Nucleus accumbens (tissue), 56 donors: ENCODE data around the gene ACAA1.
"Not testable (repeated sequence)": the region's sequence is repeated elsewhere in the genome, so short reads cannot be mapped to it uniquely, and the experiment has no call there.

ENCODE experiments used
- DNase-seq, 56 donors: peaks; one replicate each; lab custom pipeline; 2025; lab: John Stamatoyannopoulos, UW

ACAA1 gene

DNA sequence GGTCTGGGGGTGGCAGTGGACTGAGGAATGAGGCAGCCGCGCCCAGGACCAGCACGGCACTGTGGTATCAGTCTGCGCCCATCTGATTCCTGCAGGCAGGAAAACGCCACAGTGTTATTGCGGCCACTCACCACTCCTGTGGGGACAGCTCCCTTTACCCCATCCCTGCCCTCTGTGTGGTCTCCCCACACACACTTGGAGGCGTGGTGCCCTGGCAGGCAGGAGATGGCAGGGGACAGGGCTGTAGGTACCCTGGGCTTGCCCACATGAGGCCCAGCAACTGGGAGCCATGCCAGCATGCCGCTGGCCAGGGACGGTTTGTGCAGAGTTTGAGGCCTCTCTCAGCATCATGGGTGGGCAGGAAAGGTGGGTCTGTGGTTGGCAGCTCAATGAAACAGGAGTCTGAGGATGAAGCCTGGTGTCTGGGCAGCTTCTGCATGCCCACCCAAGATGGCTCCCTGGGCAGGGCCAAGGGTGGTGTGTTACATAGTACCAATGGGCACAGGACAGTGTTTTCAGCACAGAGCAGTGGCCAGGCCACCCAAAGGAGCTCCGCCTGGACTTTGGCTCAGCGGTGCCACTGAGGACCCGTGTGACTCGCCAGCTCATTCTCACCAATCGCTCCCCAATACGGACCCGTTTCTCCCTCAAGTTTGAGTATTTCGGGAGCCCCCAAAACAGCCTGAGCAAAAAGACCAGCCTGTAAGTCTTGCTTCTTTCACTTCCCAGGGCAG lies 27.2 kb downstream of the ACAA1 start:
- no peak for DNase-seq

DNA sequence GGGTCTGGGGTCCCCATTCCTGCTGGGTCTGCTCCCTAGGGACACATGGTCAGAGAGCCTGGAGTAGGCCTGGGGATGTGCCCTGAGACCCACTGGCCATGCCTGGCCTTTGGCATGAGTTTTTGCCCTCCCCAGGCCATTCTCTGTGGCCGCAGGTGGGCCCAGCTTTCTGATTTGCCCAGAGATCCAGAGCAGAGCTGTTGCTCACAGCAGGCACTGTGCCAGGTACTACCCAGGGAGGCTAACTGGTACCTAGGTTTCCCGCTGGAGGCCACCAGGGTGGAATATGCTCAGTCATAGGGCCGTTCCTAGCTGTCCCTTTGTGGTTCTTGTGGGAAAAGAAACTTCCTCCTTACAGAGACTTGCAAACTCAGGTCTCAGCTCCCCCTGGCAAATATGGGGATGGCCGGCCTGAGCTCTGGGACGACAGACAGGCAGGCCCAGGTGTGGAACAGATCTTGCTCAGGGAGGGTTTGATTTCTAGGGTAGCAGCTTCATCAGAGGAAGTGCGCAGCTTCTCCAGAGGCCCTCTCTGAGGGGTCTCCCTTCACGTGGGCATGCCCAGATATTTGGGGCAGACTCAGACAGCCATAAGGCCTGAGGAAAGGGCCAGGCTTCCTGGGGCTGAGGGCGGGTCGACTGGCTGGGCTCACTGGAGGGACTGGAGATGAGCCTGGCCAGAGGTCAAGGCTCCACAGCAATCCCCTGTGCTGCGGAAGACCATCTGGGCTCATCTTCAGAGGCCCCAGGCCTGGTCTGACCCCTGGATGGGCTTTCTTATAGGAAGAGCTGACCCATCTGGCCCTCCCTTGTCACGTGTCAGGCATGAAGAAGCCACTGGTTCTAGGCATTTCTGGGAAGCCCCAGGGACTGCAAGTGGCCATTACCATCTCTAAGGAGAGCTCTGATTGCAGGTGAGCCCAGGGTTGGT lies 28.0 kb downstream of the ACAA1 start:
- no peak for DNase-seq

DNA sequence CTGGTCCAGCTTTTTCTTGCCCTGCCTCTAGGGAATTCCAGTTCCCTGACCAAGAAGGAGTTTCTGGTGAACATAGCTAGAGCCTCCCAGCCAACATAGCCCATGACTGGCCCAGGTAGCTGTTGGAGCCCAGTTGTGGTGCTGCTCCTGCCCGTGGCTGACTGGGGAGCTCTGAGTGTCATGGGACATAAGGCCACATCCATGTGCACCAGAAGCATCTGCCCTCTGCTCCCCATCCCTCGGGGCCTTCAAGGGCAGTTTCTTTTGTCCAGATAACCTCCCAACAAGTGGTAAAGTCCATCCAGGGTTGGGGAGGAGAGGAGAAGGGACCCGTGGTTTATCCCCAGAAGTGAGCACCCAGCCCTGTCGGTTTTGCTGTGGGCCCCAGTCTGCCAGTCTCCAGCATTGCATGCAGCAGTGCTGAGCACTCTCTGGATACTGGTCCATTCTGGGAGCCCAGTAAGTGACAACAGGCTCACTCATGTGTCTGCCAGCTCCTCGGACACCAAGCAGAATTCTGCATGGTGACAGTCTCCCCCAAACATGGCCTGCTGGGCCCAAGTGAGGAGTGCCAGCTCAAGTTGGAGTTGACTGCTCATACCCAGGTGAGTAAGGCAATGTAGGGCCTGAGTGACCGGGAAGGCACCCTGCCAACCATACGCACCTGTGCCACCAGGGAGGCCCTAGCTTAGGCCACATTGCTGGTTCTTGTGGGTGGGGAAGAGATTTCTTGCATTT lies 28.8 kb downstream of the ACAA1 start:
- no peak for DNase-seq

DNA sequence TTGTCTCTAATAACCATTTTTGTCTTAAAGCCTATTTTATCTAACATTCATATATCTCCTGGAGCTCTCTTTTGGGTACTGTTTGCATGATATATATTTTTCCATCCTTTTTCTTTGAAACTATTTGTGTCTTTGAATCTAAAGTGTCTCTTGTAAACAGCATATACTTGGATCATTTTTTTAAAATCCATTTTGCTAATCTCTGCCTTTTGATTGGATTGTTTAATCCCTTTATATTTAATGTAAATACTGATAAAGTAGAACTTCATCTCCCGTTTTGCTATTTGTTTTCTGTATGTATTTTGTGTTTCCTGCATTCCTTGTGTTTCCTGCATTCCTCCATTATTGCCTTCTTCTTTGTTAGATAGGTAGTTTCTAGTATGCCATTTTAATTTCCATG lies 31.4 kb downstream of the ACAA1 start:
- DNase-seq = no peak

DNA sequence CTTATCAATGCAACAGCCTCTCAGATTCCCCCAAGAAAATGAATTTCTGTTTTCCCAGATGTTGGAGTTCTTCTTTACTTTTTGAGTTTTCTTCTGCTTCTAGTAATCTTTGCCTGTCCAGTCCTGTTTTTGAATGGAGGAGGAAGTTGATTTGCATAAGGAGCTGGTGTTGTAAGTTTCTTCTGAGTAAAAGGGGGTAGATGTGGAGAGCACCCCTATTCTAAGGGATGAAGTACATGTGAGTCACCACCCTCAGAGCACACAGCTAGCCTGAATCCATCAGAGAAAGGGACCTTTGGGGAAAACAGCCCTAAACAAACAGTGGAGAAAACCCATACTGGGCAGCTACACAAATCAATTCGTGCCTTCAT lies 34.5 kb downstream of the ACAA1 start:
- no peak for DNase-seq

DNA sequence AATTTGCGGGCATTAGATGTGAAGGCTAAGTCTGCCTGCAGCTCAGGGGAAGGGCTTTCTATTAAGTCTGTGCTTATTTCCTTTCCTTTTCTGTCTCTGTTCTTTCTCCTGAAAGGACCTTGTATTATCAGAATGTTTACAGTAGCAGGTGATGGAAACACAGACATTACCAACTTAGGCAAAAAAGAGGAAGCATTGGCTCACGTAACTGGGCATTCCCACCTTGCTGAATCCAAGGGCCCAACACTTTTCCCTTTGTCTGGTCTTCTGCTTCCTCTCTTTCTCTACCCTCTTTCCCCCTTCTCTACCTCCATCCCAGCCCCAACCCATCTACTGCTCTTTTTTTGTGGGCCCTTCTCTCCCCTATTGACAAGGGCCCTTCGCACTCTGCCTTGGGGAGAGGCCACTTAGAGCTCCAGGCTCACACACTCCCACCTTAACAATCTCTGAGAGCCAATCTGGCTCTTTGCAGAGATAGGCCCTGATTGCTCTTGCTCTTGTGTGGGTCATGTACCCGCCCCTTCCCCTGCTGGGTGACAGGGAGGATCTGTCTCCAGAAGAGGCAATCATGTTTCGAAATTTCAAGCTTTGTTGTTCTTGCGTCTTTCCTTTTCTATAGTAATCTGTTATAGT lies 35.0 kb downstream of the ACAA1 start:
- DNase-seq = no peak

DNA sequence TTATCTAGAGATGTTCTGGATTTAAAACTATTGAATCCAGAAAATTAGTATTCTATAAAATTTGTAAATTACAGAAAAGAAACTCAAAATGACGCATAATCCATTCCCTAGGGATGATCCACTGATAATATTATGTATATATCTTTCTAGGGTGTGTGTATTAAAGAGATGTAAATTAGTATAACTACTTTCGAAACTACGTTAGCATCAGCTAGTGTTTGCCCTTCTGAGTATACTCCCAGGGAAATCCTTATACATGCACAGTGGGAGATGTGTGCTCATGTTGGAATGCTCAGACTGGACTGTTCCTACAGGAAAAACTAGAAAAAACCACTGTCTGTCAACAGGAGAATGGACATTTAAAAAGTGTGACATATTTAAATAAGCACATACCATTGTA lies 36.4 kb downstream of the ACAA1 start:
- no peak for DNase-seq

DNA sequence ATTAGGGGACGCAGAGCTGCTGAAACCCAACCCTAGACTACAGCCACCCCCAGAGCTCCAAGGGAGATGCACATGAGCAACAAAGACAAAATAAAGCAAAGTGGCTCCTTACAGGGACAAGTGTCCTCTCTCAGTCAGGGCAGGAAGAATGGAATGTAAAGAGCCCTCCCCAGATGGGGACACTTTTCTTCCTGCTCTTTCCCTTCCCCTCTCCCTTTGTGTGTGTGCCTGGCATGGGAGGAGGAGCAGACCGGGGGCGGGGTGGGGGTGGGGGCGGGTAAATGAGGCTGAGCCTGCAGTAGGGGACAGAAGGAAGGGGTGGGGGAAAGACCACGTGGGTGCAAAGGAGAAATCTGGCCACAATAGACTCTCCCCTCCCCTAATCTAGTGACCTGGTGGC lies 37.4 kb downstream of the ACAA1 start:
- no peak for DNase-seq

DNA sequence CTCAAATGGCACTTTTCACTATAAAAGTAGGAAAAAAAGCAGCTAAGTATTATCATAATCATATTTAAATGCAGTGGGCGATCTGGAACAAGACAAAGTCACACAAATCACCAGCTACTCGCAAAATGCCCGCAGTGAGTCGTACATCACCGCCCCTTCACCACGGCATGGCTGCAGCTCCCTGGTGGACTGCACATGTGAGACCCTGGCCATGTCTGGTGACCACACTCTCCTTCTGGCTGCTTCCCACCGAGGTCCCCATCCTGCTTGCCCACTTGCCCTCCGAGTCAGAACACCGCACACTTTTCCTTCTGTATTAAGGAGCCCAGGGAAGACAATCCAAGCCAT lies 38.6 kb downstream of the ACAA1 start:
- no peak for DNase-seq

DNA sequence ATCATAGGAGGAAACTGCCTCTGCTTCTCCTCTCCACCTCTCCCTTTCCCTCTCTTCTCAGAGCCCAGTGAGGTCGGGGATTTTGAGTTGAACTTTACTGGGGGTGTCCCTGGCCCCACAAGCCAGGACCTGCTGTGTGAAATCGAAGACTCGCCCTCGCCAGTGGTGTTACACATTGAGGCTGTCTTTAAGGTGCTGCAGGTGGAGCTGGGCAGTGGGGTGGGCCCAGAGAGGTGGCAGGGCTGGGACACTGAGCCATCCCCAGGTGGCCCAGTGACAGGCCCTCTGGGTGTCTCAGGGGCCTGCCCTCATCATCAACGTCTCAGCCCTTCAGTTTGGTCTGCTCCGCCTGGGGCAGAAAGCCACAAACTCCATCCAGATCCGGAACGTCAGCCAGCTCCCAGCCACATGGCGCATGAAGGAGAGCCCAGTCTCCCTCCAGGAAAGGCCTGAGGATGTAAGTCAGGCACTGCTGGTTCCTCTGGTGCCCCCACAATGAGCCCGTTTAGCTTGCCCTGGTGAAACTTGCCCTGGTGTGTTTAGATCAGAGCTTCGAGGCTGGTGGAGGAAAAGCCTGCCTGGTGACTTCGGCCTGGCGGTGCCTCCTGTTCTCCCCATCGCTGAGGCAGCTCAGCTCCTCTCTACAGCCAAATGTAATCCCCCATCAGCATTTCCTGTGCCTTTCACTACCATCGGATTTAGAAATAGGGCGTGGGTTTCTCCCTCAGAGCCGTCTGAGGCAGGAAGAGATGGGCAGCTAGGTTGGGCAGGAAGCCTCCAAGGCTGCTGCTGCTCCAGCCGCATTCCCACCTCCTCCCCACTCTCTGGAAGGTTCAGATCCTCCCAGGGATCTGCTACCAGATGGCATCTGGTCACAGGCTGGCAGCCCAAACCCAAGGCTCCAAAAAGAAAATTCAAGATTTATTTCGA lies 39.2 kb downstream of the ACAA1 start:
- no peak for DNase-seq

DNA sequence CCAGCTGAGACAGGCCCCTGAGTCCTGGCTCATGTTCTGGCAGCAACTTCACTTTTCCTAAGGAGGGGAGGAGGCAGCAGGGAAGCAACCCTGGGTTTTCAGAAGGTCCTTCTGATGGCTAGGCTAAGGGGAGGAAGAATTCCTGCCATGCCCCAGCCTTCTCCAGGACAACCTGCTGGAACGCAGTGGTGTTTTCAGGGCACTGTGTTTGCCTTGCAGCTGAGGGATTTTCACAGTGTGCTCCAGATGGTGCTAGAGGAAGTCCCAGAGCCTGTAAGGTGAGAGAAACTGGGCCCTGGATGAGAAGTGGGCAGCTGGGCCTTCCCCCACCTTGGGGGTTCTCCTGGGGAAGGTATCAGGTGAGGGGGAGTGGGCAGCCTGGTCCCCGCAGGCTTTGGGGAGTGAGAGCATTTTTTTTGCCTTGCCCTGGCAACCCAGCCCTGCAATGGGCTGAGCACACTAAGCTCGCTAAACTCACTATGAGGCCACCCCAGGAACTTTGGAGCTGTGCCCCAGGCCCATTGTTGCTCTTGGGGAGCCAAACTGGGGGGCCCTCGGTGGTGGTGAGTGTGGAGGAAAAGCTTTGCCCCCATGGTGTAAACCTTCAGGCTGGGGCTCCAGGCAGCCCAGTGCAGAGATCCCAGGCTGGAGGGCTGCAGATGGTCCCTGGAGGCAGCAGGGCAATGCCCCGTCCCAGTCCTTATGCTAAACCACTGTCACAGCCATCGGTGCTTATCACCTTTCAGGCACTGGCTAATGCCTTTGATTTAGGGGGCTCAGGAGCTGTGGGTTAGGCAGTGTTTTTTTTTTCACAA lies 41.1 kb downstream of the ACAA1 start:
- peak in 5 of 56 donors; percentile 9 to 25 (median 16) for DNase-seq

DNA sequence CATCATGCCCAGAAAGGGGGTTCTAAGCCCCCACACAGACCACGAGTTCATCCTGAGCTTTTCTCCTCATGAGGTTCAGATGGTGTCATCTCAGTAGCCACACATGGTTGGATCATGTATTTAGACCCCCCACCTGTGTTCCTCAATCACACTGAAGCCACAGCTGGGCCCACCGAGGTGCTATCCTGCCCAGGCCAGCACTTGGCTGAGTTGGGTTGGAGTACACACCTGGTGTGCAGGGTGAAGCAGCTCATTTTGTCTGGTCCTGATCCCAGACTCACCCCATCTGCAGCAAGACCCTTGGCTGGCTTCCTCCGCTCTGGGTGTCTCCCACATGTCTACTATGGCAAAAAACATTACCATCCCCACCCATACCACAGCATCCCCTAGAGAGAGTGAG lies 41.9 kb downstream of the ACAA1 start:
- no peak for DNase-seq

DNA sequence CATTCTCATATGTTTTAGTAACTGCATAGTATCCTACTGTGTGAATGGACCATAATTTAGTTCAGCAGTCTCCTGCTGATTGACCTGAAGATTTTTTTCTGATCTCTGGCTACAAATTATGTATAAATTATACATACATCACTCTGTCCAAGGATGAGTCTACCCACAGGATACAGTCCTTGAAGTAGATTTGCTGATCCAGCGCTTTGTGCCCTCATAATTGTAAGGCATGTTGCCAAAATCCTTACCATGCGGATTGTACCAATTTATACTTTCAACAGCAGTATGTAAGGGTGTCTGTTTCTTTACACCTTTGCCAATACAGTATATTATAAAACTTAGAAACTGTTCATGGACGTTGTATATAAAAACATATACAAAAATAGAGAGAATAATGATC lies 46.5 kb downstream of the ACAA1 start:
- DNase-seq = no peak

DNA sequence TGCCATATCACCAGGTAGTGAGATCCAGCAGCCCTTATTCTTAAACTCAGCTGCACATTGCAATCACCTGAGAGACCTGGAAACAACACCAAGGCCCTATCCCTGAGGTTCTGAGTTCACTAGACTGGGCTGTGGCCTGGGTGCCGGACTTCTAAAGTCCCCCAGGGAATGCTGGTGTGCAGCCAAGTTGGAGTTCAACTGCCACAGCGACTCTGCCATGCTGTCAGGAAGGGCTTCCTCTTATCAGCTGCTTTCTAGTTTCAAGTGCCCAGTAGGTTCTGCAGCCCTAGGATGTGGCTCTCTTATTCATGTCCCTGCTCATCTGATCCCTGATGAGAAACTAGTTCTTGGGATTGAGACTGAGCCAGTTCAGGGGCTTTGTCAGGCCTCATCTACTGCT lies 47.8 kb downstream of the ACAA1 start:
- DNase-seq = no peak

DNA sequence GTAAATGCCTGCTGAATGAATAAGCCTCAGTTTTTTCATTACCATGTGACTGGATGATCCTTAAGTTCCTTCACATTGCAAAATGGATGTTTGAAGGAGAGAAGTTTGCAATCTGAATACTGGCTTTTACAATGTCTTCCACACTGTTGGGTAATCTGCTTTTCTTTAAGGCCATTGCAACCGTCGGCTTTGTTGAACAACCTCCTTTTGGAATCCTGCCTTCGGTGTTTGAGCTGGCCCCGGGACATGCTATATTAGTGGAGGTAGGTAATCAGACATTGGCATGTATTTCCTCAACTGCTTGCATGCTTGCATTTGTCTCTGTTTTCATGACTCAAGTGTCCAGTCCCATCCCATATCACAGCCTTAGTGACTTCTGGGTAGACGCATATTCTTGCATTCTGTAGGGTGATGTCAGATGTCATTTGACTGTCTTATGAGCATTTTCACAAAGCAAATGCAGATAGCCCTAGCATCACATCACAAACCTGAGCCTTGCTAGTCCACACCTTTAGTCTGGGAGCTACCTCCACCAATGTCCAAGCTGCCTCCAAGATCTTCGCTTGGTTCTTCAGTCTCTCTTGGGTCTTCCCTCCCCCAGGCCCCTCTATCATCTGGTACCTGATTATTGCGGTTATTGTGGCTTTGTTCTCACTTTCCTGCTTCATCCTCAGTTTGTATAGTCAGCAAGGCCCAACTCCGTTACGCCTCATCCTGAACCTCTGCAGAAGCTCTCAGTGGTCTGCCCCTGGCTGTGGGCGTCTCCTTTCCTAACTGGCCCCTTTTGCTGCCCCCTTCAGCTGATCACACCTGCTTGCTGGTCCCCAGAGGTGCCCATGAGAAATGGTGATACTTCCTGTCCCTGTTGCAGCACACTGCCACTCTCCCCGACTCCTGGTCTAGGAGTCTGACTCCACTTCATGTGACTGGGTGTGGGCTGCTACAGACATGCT lies 48.5 kb downstream of the ACAA1 start:
- DNase-seq = no peak

DNA sequence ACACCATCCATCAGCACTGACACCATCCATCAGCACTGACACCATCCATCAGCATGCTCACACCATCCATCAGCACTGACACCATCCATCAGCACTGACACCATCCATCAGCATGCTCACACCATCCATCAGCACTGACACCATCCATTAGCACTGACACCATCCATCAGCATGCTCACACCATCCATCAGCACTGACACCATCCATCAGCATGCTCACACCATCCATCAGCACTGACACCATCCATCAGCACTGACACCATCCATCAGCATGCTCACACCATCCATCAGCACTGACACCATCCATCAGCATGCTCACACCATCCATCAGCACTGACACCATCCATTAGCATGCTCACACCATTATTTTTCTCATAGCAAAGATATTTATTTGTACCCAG lies 49.6 kb downstream of the ACAA1 start:
- DNase-seq = not testable (repeated sequence)

DNA sequence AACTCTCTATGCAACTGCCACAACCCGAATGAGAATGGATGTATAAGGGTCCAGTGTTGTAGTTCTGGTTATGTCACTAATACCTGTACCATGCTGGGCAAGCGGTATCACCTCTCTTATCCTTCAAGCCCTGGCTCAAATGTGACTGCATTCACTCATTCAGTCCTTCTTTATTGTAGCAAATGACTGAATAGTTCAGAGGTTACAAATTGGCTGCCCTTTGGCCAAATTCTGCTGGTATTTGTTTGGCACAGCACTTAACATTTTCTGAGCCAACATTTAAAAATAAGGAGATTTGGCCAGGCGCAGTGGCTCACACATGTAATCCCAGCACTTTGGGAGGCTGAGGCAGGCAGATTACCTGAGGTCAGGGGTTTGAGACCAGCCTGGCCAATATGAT lies 50.4 kb downstream of the ACAA1 start:
- no peak for DNase-seq

DNA sequence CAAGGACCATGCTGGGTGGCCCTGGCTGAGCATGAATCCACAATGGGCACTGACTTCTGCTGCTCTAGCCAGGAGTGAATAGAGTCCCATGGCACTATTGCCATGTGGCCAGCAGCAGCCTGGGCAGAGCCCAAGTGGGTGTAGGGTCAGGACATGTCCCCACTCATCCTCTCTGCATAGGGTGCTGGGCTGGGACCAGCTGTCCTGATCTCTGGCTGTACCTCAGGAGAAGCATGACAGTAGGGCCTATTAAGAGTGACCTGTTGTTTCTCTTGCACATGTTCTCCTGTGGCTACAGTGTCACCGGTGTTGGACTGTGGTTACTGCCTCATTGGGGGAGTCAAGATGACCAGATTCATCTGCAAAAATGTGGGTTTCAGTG lies 51.0 kb downstream of the ACAA1 start:
- no peak for DNase-seq
